NCI-H510A (cell line): Measurements from ENCODE around the gene LSP1.

Source experiments
- DNase-seq: peaks from one replicate; lab custom pipeline; 2025; lab: John Stamatoyannopoulos, UW

The LSP1 gene

GRCh38 chr11:1917523-1918435 is 64.9 kb downstream of the LSP1 start:
- DNase-seq = no peak

GRCh38 chr11:1918436-1919315 is 65.8 kb downstream of the LSP1 start:
- DNase-seq = no peak

- no peak for DNase-seq
Measured at GRCh38 chr11:1919391-1920127, 66.7 kb downstream of the LSP1 start, which contains the start of gene TNNT3. Gene TNNT3 (plus strand): TSS chr11:1919703. CDS start chr11:1922875, 3,172 bp downstream.

- DNase-seq = no peak
Measured at GRCh38 chr11:1920128-1920908, 67.4 kb downstream of the LSP1 start.

GRCh38 chr11:1920909-1921573 is 68.2 kb downstream of the LSP1 start:
- DNase-seq = no peak

GRCh38 chr11:1921574-1922141 is 68.8 kb downstream of the LSP1 start:
- DNase-seq = no peak

GRCh38 chr11:1922481-1923081 is 69.7 kb downstream of the LSP1 start:
- no peak for DNase-seq

- no peak for DNase-seq
Measured at GRCh38 chr11:1923201-1923956, 70.5 kb downstream of the LSP1 start.

GRCh38 chr11:1924181-1924580 is 71.3 kb downstream of the LSP1 start:
- no peak for DNase-seq

- no peak for DNase-seq
Measured at GRCh38 chr11:1924646-1925372, 71.9 kb downstream of the LSP1 start.

- DNase-seq = no peak
Measured at GRCh38 chr11:1925373-1926155, 72.7 kb downstream of the LSP1 start.

- DNase-seq = no peak
Measured at GRCh38 chr11:1926156-1927025, 73.5 kb downstream of the LSP1 start.

GRCh38 chr11:1927026-1927847 is 74.4 kb downstream of the LSP1 start:
- DNase-seq = no peak

GRCh38 chr11:1927848-1928469 is 75.1 kb downstream of the LSP1 start:
- no peak for DNase-seq

- DNase-seq = no peak
Measured at GRCh38 chr11:1928470-1928890, 75.6 kb downstream of the LSP1 start.
